ENCODE measurements around the gene PEX7.

PEX7 gene

DNA sequence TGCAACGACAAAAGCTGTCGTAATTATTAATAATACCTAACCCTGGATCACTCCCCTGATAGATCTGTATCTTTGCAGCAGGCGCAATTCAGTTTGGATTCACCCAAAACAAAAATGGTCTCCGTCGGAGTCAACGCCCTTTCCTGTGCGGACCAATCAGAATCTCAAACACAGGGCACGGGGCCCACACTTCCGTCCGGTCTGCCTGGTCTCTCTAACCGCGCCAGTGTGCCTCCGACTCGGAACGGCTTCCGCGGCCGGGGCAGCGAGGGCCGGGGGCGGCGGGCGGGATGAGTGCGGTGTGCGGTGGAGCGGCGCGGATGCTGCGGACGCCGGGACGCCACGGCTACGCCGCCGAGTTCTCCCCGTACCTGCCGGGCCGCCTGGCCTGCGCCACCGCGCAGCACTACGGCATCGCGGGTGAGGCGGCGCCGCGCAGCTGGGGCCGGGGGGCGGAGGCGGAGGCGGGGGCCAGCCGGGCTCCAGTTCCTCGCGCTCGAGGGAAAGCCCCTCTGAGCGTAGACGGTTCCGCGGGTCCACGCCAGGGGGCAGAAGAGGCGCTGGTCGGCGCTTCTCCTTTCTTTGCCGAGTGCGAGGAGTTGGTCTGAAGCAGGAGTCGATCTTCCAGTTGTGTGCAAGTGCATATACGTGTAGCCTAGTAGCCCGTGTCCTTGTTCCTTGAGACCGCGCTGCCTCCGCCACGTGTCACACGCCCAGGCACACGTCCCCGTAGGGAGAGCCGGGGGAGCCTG is at the start of gene PEX7:
PEX7 (plus strand) TSS at position 217 of the 752 bp plus-strand sequence; CDS start at position 291, 74 bp downstream.
- Histone ChIP-seq H3K27me3 (ENCODE audit: control insufficient read depth, insufficient read depth, low read length) (no peaks in the 10 kb centered on the region), H3K27ac (peak within 1 kb of the TSS; percentile 73), H3K36me3 (ENCODE audit: control insufficient read depth, insufficient read depth, low read length) (no peaks in the 10 kb centered on the region), H3K4me3 (ENCODE audit: low read depth, low read length) (peak within 1 kb of the TSS; percentile 72), H3K4me1 (no peaks in the 10 kb centered on the region), H3K4me2 (ENCODE audit: low read length) (peak within 1 kb of the TSS; percentile 79), H2AFZ (peak within 1 kb of the TSS; percentile 91), H3K9me3 (ENCODE audit: control insufficient read depth, low read length) (no peaks in the 10 kb centered on the region), H3K9ac (no peak within 1 kb of the TSS), H3K79me2 (no peaks in the 10 kb centered on the region)
- peak; percentile 56 for TF ChIP-seq CTCF (IDR thresholded peaks at IDR 0.05)

GRCh38 chr6:136772685-136773472 is 49.5 kb upstream of the PEX7 start:
- Histone ChIP-seq H2AFZ (no peak overlapping the region), H3K79me2 (no peaks in the 10 kb centered on the region), H3K4me2 (ENCODE audit: low read length) (no peak overlapping the region), H3K9me3 (ENCODE audit: control insufficient read depth, low read length) (no peaks in the 10 kb centered on the region), H3K4me1 (no peaks in the 10 kb centered on the region), H3K27me3 (ENCODE audit: control insufficient read depth, insufficient read depth, low read length) (no peaks in the 10 kb centered on the region), H3K9ac (no peak overlapping the region), H3K4me3 (ENCODE audit: low read depth, low read length) (no peak overlapping the region), H3K27ac (no peak overlapping the region), H3K36me3 (ENCODE audit: control insufficient read depth, insufficient read depth, low read length) (no peaks in the 10 kb centered on the region)
- no peak for TF ChIP-seq CTCF (IDR thresholded peaks at IDR 0.05)

DNA sequence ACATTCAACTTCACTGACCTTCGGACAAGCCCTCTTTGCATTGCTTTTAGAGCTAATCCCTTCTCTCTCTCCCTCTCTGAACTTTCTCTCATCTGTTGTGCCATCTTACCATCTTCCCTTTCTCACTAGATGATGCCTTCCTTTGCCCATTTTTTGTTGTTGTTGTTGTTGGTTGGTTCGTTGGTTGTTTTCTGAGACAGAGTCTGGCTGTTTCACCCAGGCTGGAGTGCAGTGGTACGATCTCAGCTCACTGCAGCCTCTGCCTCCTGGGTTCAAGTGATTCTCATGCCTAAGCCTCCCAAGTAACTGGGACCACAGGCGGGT is 49.0 kb upstream of the PEX7 start:
- H3K4me1 ChIP-seq: no peaks in the 10 kb centered on the region
- no peaks in the 10 kb centered on the region for H3K79me2 ChIP-seq
- no peak overlapping the region for H3K4me2 ChIP-seq (ENCODE audit: low read length)
- no peaks in the 10 kb centered on the region for H3K9me3 ChIP-seq (ENCODE audit: control insufficient read depth, low read length)
- no peak overlapping the region for H3K9ac ChIP-seq
- H3K27ac ChIP-seq: no peak overlapping the region
- no peak for TF ChIP-seq CTCF (IDR thresholded peaks at IDR 0.05)
- no peaks in the 10 kb centered on the region for H3K27me3 ChIP-seq (ENCODE audit: control insufficient read depth, insufficient read depth, low read length)
- no peak overlapping the region for H3K4me3 ChIP-seq (ENCODE audit: low read depth, low read length)
- H2AFZ ChIP-seq: no peak overlapping the region
- no peaks in the 10 kb centered on the region for H3K36me3 ChIP-seq (ENCODE audit: control insufficient read depth, insufficient read depth, low read length)

DNA sequence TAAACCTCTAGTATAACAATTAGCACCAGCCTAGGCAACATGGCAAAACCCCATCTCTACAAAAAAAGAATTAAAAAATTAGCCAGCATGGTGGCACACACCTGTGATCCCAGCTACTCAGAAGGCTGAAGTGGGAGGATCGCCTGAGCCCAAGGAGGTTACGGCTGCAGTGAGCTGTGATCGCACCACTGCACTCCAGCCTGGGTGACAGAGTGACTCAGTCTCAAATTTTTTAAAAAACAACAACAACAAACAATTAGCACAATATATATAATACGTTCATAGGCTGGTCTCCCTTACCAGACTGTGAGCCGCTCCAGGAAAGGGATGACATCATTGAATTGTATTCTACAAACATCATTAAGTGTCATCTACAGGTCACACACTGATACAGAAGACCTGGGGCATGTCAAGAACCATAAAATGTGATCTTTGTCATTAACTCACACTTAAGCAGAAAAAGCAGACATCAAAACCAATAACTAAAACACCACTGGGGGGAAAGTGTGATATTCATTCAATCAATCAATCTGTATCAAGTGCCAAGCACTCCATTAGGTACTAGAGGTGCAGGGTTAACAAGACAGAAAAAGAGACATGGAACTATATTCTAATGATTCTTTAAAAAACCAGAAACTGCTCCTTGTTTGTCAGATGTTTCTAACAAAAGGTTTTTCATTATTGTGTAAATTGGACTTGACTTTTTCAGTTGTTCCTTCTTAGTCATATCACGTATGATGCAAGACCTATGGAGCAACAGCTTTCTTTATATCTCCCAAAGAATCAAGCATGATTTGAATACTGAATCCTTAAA is 48.0 kb upstream of the PEX7 start:
- no peaks in the 10 kb centered on the region for H3K9me3 ChIP-seq (ENCODE audit: control insufficient read depth, low read length)
- H3K27ac ChIP-seq: no peak overlapping the region
- no peak overlapping the region for H2AFZ ChIP-seq
- no peaks in the 10 kb centered on the region for H3K36me3 ChIP-seq (ENCODE audit: control insufficient read depth, insufficient read depth, low read length)
- TF ChIP-seq CTCF (IDR thresholded peaks at IDR 0.05): no peak
- H3K4me3 ChIP-seq (ENCODE audit: low read depth, low read length): no peak overlapping the region
- no peaks in the 10 kb centered on the region for H3K4me1 ChIP-seq
- no peaks in the 10 kb centered on the region for H3K27me3 ChIP-seq (ENCODE audit: control insufficient read depth, insufficient read depth, low read length)
- H3K9ac ChIP-seq: no peak overlapping the region
- no peaks in the 10 kb centered on the region for H3K79me2 ChIP-seq
- H3K4me2 ChIP-seq (ENCODE audit: low read length): no peak overlapping the region
